ENCODE measurements around the gene PDE3A. TPM values are rescaled to one million over a fixed set of nuclear protein-coding genes. Genes with fewer than 3 reads are reported as not detected.

PDE3A gene
- total RNA-seq, 2 experiments from 2014 or later: not detected

DNA sequence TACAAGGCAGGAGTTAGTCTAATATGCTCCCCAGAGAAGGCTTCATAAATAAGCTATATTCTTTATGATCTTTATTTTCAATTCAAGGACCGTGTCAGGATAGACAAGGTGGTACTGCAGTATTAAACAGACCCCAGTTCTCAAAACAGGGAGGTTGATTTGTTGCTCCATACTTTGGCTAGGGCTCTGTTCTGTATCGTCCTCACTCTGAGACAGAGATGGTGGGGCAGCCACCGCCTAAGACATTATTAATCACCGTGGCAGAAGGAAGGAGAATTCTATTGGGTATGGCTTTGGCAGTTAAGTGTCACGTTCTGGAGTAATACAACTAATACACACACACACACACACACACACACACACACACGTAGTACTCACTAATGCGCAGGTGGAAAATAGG lies 209.8 kb downstream of the PDE3A start:
- H2AFZ ChIP-seq (ENCODE audit: low read length): no peak overlapping the region
- no peak overlapping the region for H3K27ac ChIP-seq (ENCODE audit: low read depth, low read length, poor library complexity, severe bottlenecking)
- TF ChIP-seq EZH2phosphoT487 (IDR thresholded peaks at IDR 0.05; ENCODE audit: borderline replicate concordance, low read depth, low read length): no peak
- TF ChIP-seq, protein P1, sequence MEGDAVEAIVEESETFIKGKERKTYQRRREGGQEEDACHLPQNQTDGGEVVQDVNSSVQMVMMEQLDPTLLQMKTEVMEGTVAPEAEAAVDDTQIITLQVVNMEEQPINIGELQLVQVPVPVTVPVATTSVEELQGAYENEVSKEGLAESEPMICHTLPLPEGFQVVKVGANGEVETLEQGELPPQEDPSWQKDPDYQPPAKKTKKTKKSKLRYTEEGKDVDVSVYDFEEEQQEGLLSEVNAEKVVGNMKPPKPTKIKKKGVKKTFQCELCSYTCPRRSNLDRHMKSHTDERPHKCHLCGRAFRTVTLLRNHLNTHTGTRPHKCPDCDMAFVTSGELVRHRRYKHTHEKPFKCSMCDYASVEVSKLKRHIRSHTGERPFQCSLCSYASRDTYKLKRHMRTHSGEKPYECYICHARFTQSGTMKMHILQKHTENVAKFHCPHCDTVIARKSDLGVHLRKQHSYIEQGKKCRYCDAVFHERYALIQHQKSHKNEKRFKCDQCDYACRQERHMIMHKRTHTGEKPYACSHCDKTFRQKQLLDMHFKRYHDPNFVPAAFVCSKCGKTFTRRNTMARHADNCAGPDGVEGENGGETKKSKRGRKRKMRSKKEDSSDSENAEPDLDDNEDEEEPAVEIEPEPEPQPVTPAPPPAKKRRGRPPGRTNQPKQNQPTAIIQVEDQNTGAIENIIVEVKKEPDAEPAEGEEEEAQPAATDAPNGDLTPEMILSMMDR (conservative IDR thresholded peaks at IDR 0.05; ENCODE audit: low read length): no peak
- H3K9me3 ChIP-seq (ENCODE audit: low read length): no peaks in the 10 kb centered on the region
- no peaks in the 10 kb centered on the region for H4K20me1 ChIP-seq (ENCODE audit: insufficient read depth, low read length)
- no peaks in the 10 kb centered on the region for H3K9me2 ChIP-seq (ENCODE audit: insufficient read depth, low read length)
- no peaks in the 10 kb centered on the region for H3K79me2 ChIP-seq (ENCODE audit: insufficient read depth, low read depth, low read length)
- ChIA-PET POLR2A (interaction anchor here (1.4 kb wide), 1 partner anchor 9 kb away, joined by 4 read pairs; no protein-coding TSS in a partner anchor), CTCF (ENCODE audit: unreplicated experiment) (no interaction called here)
- no peak for DNase-seq (ENCODE audit: low spot score)
- H3K36me3 ChIP-seq (ENCODE audit: insufficient read depth, low read length): no peaks in the 10 kb centered on the region
- no peak overlapping the region for H3K4me3 ChIP-seq (ENCODE audit: low read depth, low read length, poor library complexity, severe bottlenecking)
- intact Hi-C loops (cut with micrococcal nuclease; ENCODE audit: unreplicated experiment): no loop called here
- BruUV-seq (replicated peaks): no TSS peak
- H3K4me2 ChIP-seq (ENCODE audit: low read length): no peak overlapping the region
- H3K4me1 ChIP-seq (ENCODE audit: insufficient read depth, low read length, poor library complexity, severe bottlenecking): no peaks in the 10 kb centered on the region

GRCh38 chr12:20585055-20585625 lies 216.8 kb downstream of the PDE3A start:
- H4K20me1 ChIP-seq (ENCODE audit: insufficient read depth, low read length): no peaks in the 10 kb centered on the region
- no peaks in the 10 kb centered on the region for H3K4me1 ChIP-seq (ENCODE audit: insufficient read depth, low read length, poor library complexity, severe bottlenecking)
- BruUV-seq (replicated peaks): no TSS peak
- TF ChIP-seq, protein P1 (conservative IDR thresholded peaks at IDR 0.05; ENCODE audit: low read length): no peak
- TF ChIP-seq EZH2phosphoT487 (IDR thresholded peaks at IDR 0.05; ENCODE audit: borderline replicate concordance, low read depth, low read length): no peak
- H2AFZ ChIP-seq (ENCODE audit: low read length): no peak overlapping the region
- no peaks in the 10 kb centered on the region for H3K36me3 ChIP-seq (ENCODE audit: insufficient read depth, low read length)
- ChIA-PET POLR2A (interaction anchor here (0.6 kb wide), 1 partner anchor 94 kb away, joined by 3 read pairs; no protein-coding TSS in a partner anchor), CTCF (ENCODE audit: unreplicated experiment) (no interaction called here)
- no peaks in the 10 kb centered on the region for H3K79me2 ChIP-seq (ENCODE audit: insufficient read depth, low read depth, low read length)
- intact Hi-C loops (cut with micrococcal nuclease; ENCODE audit: unreplicated experiment): no loop called here
- no peak overlapping the region for H3K27ac ChIP-seq (ENCODE audit: low read depth, low read length, poor library complexity, severe bottlenecking)
- DNase-seq (ENCODE audit: low spot score): no peak
- H3K9me2 ChIP-seq (ENCODE audit: insufficient read depth, low read length): no peaks in the 10 kb centered on the region
- no peak overlapping the region for H3K4me2 ChIP-seq (ENCODE audit: low read length)
- no peaks in the 10 kb centered on the region for H3K9me3 ChIP-seq (ENCODE audit: low read length)
- H3K4me3 ChIP-seq (ENCODE audit: low read depth, low read length, poor library complexity, severe bottlenecking): no peak overlapping the region

- Histone ChIP-seq H2AFZ (ENCODE audit: low read length) (no peak overlapping the region), H3K4me2 (ENCODE audit: low read length) (no peak overlapping the region), H3K4me1 (ENCODE audit: insufficient read depth, low read length, poor library complexity, severe bottlenecking) (no peaks in the 10 kb centered on the region), H3K79me2 (ENCODE audit: insufficient read depth, low read depth, low read length) (no peaks in the 10 kb centered on the region), H3K36me3 (ENCODE audit: insufficient read depth, low read length) (no peaks in the 10 kb centered on the region), H3K4me3 (ENCODE audit: low read depth, low read length, poor library complexity, severe bottlenecking) (no peak overlapping the region), H4K20me1 (ENCODE audit: insufficient read depth, low read length) (no peaks in the 10 kb centered on the region), H3K9me3 (ENCODE audit: low read length) (no peaks in the 10 kb centered on the region), H3K9me2 (ENCODE audit: insufficient read depth, low read length) (no peaks in the 10 kb centered on the region), H3K27ac (ENCODE audit: low read depth, low read length, poor library complexity, severe bottlenecking) (no peak overlapping the region)
- TF ChIP-seq EZH2phosphoT487 (IDR thresholded peaks at IDR 0.05; ENCODE audit: borderline replicate concordance, low read depth, low read length): no peak
- TF ChIP-seq, protein P1 (conservative IDR thresholded peaks at IDR 0.05; ENCODE audit: low read length): no peak
- DNase-seq (ENCODE audit: low spot score): no peak
- CTCF ChIA-PET (ENCODE audit: unreplicated experiment): no interaction called here
- intact Hi-C loops (cut with micrococcal nuclease; ENCODE audit: unreplicated experiment): no loop called here
- no TSS peak for BruUV-seq (replicated peaks)
- POLR2A ChIA-PET: no interaction called here
Measured at GRCh38 chr12:20585913-20586312, 217.6 kb downstream of the PDE3A start.
